Muscle of leg (tissue), 11 donors: ENCODE results near the gene PROX2. TPM values are rescaled to one million over a fixed set of nuclear protein-coding genes. Genes with fewer than 3 reads are reported as not detected.
A peak's percentile ranks its signal among the peaks of the same experiment; 100 is the strongest.

Experiments
- DNase-seq: peaks from one replicate; pipeline ENCODE4 v3.0.0; 2013
- H3K27ac ChIP-seq: one replicate; pipeline ENCODE4 v1.5.1; 2013; ENCODE audit warnings: mild to moderate bottlenecking, low read length, control low read depth
- H3K27me3 ChIP-seq: one replicate; pipeline ENCODE4 v1.6.1; 2013; ENCODE audit warnings: low read length; ENCODE audit not compliant: control insufficient read depth, insufficient read depth
- H3K36me3 ChIP-seq: one replicate; pipeline ENCODE4 v1.6.1; 2013; ENCODE audit warnings: low read length; ENCODE audit not compliant: control insufficient read depth, insufficient read depth
- H3K4me1 ChIP-seq: one replicate; pipeline ENCODE4 v1.6.1; 2013; ENCODE audit warnings: low read length; ENCODE audit not compliant: control insufficient read depth, insufficient read depth
- H3K4me3 ChIP-seq: one replicate; pipeline ENCODE4 v1.5.1; 2013; ENCODE audit warnings: low read length, control low read depth
- H3K9me3 ChIP-seq: replicated peaks from 2 replicates; pipeline ENCODE4 v1.6.1; 2013; ENCODE audit warnings: low read depth, low read length; ENCODE audit not compliant: control insufficient read depth
- WGBS: methylation state at CpG from one replicate; pipeline ENCODE4 v1.1.5; 2013; ENCODE audit warnings: missing lambda C conversion rate; ENCODE audit not compliant: insufficient coverage; 5-methylcytosine and 5-hydroxymethylcytosine counted together
- polyA plus RNA-seq, 8 donors: library from polyadenylated mRNA; unstranded; fragments of 120-200 nt; gene quantifications; one replicate each; pipeline versions ENCODE4 v1.2.1 to v1.2.3, GENCODE V29; 2013; ENCODE audit warnings: inconsistent platforms in 1 of 8, low replicate concordance in 1 of 8; ENCODE audit not compliant: insufficient read length in 8 of 8, insufficient read depth in 1 of 8
- total RNA-seq: library from RNA; stranded (reverse); fragments of 120-200 nt; gene quantifications from one replicate; pipeline ENCODE4 v1.2.4, GENCODE V29; 2013

PROX2 gene
- total and polyA plus RNA-seq, 9 donors: 0.06 to 1.1 (median 0.34) TPM; not detected in 1

DNA sequence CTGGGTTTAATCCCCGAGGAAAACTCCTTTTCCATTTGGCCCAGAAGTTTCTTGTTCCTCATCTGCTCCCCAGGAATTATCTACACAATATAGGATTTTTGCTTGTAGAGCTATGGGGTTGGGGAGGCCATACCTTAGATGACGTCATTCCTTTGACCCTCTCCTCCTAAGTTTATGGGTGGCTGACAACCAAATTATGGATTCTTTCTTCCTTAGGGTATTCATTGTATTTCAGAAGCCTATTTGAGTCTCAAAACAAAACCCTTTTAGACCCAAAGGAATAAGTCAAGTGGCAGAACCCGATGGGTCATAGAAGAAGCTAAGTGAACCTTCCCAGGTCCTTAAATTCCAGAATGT, 14.2 kb downstream of the PROX2 start:
- Histone ChIP-seq H3K9me3 (no peaks in the 10 kb centered on the region), H3K4me1 (no peaks in the 10 kb centered on the region), H3K4me3 (no peak overlapping the region), H3K27ac (no peak overlapping the region), H3K27me3 (no peaks in the 10 kb centered on the region), H3K36me3 (no peaks in the 10 kb centered on the region)
- 74% methylated on average over 2 of the region's 3 CpGs for WGBS
- DNase-seq: no peak

DNA sequence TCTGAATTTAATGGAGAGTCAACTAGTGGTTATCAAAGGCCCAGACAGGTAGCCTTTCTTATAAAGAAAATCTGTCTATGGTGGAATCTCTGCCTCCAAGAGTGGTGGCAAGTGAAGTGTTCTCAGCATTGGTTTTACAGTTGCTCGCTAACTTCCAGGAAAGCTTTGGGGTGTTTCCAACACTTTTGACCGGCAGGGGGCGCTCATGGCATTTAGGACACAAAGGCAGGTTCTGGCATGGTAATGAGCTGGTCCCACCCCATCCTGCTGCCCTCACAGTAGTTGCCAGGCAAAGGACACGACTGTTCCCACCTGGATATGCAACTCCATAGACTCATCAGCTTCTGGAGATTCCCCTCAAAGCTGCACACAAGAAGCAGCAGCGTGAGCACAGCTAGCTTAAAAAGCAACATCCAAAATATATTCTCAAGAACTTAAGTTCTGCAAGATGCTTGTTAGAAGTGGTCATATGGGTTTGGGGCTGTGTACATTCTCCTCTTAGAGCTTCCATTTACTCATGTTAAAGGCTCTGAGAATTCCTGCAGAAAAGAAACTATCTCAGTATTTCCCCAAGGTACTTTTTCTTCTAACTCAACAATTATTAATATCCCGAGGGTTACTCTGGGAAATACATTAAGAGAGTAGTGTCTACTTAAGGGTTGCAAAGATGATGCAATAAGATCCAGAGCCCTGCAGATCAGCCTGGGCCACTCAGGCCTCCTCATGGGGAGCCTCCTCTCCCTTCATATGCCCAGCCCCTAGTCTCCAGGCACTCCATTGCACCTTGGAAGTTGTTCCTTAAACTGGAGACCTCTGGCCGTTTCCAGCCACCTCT, 14.8 kb downstream of the PROX2 start:
- Histone ChIP-seq H3K36me3 (no peaks in the 10 kb centered on the region), H3K4me1 (no peaks in the 10 kb centered on the region), H3K27me3 (no peaks in the 10 kb centered on the region), H3K27ac (no peak overlapping the region), H3K9me3 (no peaks in the 10 kb centered on the region), H3K4me3 (no peak overlapping the region)
- DNase-seq: peak; percentile 90
- WGBS: 15% methylated on average over 4 of the region's 7 CpGs

DNA sequence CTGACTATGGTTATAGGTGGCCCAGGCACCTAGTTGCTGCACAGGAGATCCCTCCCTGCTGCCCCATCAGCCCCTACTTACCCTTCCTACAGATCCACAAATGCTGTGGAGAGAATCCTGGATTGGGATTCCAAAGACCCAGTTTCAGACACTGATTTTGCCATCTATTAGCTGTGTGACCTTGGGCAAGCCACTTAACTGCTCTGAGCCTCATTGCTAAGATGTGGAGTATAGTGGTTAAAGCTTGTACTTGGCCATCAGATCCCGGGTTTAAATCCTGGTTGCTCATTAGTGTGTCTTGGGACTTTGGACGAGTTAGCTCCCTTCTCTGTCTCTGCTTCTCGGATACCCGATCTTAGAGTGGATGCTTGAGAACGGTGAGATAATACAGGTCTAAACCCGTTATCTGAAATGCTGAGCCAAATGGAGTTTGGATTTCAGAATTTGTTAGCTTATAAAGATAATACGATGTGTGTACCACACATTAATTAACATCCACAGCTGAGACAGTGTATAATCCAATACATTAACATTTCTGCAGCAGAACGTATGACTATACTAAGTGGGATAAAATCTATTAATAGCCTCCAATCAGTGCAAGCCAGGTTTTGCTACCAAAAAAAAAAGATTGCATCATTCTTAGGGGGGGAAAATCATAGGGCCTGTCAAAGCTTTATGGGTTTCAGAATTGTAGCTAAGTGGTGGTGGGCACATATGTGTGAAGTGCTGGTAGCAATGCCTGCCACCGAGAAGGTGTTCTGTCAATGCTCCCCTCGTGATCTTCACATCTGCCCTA, 16.0 kb downstream of the PROX2 start:
- 74% methylated on average over 3 of the region's 10 CpGs for WGBS
- Histone ChIP-seq H3K27me3 (no peaks in the 10 kb centered on the region), H3K36me3 (no peaks in the 10 kb centered on the region), H3K4me3 (no peak overlapping the region), H3K4me1 (no peaks in the 10 kb centered on the region), H3K9me3 (no peaks in the 10 kb centered on the region), H3K27ac (no peak overlapping the region)
- no peak for DNase-seq

DNA sequence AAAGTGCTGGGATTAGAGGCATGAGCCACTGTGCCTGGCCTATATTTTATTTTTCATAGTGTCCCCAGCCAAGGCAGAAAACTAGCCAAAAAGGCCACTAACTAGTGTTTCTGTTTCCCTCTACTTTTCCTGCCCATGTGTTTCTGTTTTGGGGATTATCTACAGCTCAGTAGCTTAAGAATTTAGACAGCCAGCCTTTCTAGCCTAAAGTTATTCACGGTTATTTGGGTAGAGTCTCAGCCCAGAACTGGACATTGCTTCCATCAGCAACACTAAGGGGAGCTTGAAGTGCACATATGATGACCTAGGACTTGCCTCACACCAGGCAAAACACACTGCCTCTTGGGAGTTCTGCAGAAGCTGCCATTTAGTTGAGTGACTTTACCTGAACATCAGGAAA, 17.9 kb downstream of the PROX2 start:
- Histone ChIP-seq H3K4me3 (no peak overlapping the region), H3K9me3 (no peaks in the 10 kb centered on the region), H3K36me3 (no peaks in the 10 kb centered on the region), H3K27ac (no peak overlapping the region), H3K4me1 (peaks cover 8% of the 10 kb centered on the region), H3K27me3 (no peaks in the 10 kb centered on the region)
- 25% methylated on average over 1 of the region's 1 CpG for WGBS
- no peak for DNase-seq

DNA sequence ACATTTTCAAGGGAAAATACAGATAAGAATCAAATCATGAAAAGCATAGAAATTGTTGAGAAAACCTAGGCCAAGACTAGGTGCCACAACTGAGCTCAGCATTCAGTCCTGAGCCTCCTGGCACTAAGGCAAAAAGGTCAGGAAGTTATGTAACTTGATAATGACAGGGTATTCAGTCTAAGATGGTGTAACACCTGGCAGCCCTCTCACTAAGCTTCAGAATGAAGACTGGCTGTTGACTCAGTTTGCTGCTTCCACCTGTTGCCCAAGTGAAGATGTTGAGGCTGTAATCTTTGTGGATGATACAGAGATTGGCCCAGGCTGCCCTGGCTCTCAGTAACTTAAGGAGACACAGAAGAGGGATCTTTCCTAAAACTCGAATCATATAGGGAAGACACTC, 19.6 kb downstream of the PROX2 start:
- Histone ChIP-seq H3K4me1 (peaks cover 8% of the 10 kb centered on the region), H3K27me3 (no peaks in the 10 kb centered on the region), H3K36me3 (no peaks in the 10 kb centered on the region), H3K9me3 (no peaks in the 10 kb centered on the region), H3K27ac (no peak overlapping the region), H3K4me3 (no peak overlapping the region)
- WGBS: no CpG with 5 or more reads among the region's 1 CpG
- no peak for DNase-seq

DNA sequence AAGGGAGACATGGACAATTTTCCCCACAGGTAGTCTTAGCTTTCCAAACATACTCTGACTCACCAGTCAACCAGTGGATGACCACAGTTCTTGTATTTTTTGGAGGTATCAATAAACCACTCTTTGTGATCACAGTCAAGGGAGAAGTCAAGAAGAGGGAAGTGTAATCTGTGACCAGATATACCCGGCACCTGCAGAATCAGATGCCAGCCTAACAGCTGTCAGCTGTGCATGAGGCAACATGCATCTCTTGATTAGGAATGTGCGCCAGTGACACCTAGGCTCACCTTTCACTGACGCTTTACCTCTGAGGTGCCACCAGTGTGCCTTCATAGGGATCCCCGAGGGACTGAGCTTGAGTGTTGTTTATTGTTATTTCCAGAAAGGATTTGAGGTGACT, 20.0 kb downstream of the PROX2 start:
- H3K27ac ChIP-seq: no peak overlapping the region
- H3K4me1 ChIP-seq: peaks cover 8% of the 10 kb centered on the region
- no peaks in the 10 kb centered on the region for H3K27me3 ChIP-seq
- no peaks in the 10 kb centered on the region for H3K9me3 ChIP-seq
- no peak overlapping the region for H3K4me3 ChIP-seq
- H3K36me3 ChIP-seq: no peaks in the 10 kb centered on the region
- 90% methylated on average over 3 of the region's 4 CpGs for WGBS
- no peak for DNase-seq

DNA sequence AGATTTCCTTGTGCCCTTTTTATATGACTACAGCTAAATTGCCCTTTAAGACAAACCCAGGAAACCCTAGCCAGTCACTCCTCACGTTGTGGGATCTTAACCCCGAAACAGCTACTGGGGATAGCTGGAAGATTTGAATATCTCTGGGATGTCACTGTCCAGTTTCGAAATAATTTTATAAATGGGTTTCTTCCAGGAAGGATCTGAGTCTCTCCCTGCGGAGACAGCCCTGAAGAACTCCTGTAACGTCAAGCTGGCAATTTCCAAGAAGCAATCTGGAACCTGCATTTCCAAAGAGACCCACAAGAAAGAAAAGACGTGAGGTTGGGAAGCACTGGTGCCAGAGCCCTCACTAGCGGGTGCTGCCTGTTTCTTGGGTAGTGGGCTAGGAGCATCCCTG, 20.9 kb downstream of the PROX2 start:
- DNase-seq: no peak
- Histone ChIP-seq H3K9me3 (no peaks in the 10 kb centered on the region), H3K4me3 (no peak overlapping the region), H3K27me3 (no peaks in the 10 kb centered on the region), H3K4me1 (peaks cover 8% of the 10 kb centered on the region), H3K36me3 (no peaks in the 10 kb centered on the region), H3K27ac (no peak overlapping the region)
- WGBS: 68% methylated on average over 5 of the region's 7 CpGs

DNA sequence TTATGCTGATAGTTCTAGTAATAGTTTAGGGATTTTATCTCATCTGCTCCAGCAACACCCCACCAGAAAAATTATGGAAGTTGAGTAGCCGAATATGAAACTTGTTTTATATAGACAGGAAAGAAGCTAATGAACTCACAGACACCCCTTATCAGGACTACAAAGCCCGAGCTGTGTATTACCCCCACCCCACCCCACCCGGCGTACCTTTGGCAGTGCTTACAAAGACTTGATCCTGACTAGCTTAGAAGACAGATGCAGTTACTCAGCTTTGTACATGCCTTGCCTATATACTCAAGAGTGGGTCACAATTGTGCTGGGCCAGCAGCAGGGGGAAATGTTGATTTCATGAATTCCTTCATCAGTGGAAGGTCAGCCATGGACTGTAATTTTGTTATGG, 22.4 kb downstream of the PROX2 start:
- no peak overlapping the region for H3K4me3 ChIP-seq
- H3K9me3 ChIP-seq: no peaks in the 10 kb centered on the region
- H3K27ac ChIP-seq: no peak overlapping the region
- H3K27me3 ChIP-seq: no peaks in the 10 kb centered on the region
- DNase-seq: no peak
- H3K4me1 ChIP-seq: peaks cover 8% of the 10 kb centered on the region
- no peaks in the 10 kb centered on the region for H3K36me3 ChIP-seq
- no CpG with 5 or more reads among the region's 4 CpGs for WGBS

DNA sequence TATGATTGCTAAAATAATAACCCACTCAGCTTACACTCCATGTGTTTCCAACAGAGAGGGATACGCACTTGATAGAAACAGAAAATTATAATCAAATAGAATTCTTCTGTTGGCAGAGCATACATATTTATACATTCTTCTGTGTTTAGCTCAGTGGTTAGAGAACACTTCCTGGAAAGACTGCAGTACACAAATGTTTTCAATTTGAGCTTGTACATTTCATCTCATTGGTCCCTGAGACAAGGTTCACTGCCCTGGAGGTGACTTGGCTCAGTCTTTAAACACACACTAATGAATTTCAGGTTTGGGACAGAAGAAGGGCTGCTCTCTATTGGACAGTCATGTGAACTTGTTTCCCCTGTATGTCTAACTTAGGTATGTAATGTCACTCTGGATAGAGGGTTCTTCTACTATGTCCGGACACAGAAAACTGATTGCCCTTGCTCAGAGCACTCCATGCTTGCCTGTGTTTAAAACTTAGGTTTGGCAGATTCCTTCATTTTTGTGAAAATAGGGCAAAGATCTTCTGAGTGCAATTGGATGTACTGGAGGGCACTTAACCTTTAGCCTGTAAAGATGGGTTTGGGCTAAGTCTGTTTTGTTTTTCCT, 22.9 kb downstream of the PROX2 start:
- Histone ChIP-seq H3K27me3 (no peaks in the 10 kb centered on the region), H3K9me3 (no peaks in the 10 kb centered on the region), H3K4me3 (no peak overlapping the region), H3K4me1 (peaks cover 8% of the 10 kb centered on the region), H3K36me3 (no peaks in the 10 kb centered on the region), H3K27ac (peak overlapping the region; percentile 20)
- WGBS: no CpG with 5 or more reads among the region's 2 CpGs
- peak; percentile 82 for DNase-seq

DNA sequence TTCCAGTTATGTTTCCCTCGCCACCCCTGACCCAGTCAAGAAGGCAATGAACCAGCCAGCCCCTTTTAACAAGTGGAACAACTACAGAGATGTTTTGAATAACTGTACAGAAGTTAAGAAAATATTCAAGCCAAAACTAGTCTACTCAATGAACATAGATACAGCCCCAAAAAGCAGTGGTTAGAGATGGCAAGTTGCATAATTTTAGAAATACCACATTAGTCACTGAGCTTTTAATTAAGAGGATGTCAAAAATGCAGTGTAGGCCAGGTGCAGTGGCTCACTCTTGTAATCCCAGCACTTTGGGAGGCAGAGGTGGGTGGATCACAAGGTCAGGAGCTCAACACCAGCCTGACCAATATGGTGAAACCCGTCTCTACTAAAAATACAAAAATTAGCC, 27.2 kb downstream of the PROX2 start:
- Histone ChIP-seq H3K4me3 (no peak overlapping the region), H3K9me3 (no peaks in the 10 kb centered on the region), H3K27me3 (no peaks in the 10 kb centered on the region), H3K4me1 (peaks cover 1% of the 10 kb centered on the region), H3K27ac (no peak overlapping the region), H3K36me3 (no peaks in the 10 kb centered on the region)
- WGBS: no CpG with 5 or more reads among the region's 2 CpGs
- DNase-seq: no peak
